HG03025 (cell line): ENCODE measurements around the gene HDAC6.
"Not testable (repeated sequence)": the region's sequence is repeated elsewhere in the genome, so short reads cannot be mapped to it uniquely, and the experiment has no call there.

ENCODE experiments used
- ATAC-seq: cut with Tn5 transposase; IDR thresholded peaks from one replicate; pipeline ENCODE4 v1.9.1; 2021; ENCODE audit warnings: mild to moderate bottlenecking, moderate library complexity; ENCODE audit not compliant: unreplicated experiment, low FRiP score

HDAC6 gene

DNA sequence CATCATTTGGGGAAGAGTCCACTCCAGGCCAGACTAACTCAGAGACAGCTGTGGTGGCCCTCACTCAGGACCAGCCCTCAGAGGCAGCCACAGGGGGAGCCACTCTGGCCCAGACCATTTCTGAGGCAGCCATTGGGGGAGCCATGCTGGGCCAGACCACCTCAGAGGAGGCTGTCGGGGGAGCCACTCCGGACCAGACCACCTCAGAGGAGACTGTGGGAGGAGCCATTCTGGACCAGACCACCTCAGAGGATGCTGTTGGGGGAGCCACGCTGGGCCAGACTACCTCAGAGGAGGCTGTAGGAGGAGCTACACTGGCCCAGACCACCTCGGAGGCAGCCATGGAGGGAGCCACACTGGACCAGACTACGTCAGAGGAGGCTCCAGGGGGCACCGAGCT, 21.2 kb downstream of the HDAC6 start:
- ATAC-seq: no peak

- no peak for ATAC-seq
Measured at GRCh38 chrX:48824066-48824465, 22.2 kb downstream of the HDAC6 start.

- no peak for ATAC-seq
Measured at GRCh38 chrX:48826135-48826875, 24.4 kb downstream of the HDAC6 start, which contains the start of gene ERAS. ERAS (plus strand) TSS chrX:48826513; CDS start chrX:48829124, 2,611 bp downstream.

DNA sequence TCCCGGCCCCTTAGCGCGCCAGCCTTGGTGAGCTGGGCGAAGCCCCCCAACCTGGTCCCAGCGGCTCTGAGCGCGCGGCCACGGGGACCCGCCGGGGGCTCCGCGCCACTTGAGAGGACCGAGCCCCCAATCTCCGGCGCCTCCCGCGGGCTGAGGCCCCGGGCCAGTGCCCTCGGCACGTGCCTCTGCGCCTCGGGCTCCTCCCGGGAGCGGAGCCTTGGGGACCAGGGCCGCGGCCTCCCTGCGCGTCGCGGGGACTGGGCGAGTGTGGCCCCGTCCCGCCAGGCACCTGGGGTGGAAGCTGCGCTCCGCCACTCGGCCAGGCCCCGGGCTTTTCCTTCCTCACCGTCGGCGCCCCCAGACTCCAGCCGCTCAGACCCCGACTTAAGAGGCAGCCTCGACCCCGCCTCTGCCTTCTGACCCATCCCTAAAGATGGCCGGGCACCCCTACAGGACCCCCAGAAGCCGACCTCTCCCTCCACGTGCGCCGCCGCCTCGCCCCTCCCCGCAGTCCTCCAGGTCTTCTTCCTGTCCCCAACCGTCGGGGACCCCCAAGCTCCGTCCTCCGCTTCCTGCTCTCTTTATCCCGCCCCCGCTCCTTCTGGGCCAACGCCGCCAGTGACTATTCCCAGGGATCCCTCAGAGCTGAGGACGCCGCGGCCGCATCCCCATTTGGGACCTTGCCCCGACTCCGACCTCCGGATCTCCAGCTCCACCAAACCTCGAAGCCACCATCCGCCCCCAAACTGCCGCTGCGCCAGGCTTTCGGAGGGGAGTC, 25.2 kb downstream of the HDAC6 start:
- no peak for ATAC-seq

GRCh38 chrX:48827654-48827968, 25.7 kb downstream of the HDAC6 start:
- ATAC-seq: no peak

DNA sequence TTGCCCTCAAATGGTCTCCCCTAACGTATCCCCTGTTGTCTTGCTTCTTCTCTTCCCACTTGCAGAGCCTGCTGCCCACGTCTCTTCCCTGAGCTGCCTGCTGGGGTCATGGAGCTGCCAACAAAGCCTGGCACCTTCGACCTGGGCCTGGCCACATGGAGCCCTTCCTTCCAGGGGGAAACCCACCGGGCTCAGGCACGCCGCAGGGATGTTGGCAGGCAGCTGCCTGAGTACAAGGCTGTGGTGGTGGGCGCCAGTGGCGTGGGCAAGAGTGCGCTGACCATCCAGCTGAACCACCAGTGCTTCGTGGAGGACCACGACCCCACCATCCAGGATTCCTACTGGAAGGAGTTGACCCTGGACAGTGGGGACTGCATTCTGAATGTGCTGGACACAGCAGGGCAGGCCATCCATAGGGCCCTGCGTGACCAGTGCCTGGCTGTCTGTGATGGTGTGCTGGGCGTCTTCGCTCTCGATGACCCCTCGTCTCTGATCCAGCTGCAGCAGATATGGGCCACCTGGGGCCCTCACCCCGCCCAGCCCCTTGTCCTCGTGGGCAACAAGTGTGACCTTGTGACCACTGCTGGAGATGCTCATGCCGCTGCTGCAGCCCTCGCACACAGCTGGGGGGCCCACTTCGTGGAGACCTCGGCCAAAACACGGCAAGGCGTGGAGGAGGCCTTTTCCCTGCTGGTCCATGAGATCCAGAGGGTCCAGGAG, 27.3 kb downstream of the HDAC6 start:
- no peak for ATAC-seq

GRCh38 chrX:48831136-48831908, 29.5 kb downstream of the HDAC6 start:
- ATAC-seq: no peak

DNA sequence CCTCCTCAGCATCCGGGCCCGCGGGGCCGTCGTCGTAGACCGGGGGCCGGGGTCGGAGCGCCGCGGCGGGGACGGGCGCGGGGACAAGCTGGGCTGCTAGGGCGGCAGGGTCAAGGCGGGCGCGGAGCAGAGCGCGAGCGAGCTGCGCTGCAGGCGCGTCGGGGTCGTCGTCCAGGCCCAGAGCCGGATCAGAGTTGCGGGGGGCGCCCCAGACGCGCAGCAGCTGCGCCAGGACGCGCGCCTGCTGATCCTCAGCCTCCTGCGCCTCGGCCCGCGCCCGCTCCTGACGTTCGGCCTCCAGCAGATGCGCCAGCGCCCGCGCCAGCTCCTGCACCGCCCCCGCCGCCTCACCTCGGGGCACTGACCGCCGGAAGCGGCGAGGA, 30.0 kb downstream of the HDAC6 start:
- no peak for ATAC-seq

GRCh38 chrX:48833542-48834138, 31.8 kb downstream of the HDAC6 start:
- no peak for ATAC-seq

DNA sequence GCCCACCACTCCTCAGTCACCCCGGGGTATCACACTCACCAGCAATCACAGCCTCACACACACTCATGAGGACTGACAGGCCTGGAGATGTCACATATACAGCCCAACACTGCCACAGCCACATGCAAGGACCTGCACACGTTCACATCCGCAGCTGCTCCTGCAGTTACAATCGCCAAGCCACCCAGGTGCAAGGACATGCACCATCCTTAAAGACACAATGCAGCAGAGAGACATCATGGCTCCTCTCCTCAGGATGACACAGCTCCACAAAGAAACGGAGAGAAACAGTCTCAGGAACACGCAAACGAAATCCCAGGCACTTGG, 32.5 kb downstream of the HDAC6 start:
- no peak for ATAC-seq

- no peak for ATAC-seq
Measured at GRCh38 chrX:48835524-48836329, 33.9 kb downstream of the HDAC6 start, which contains the start of gene PCSK1N. PCSK1N (minus strand) TSS chrX:48835610; CDS start chrX:48835532, 78 bp downstream.

GRCh38 chrX:48839686-48840085, 37.8 kb downstream of the HDAC6 start:
- no peak for ATAC-seq

GRCh38 chrX:48848847-48849246, 47.0 kb downstream of the HDAC6 start:
- ATAC-seq: no peak

DNA sequence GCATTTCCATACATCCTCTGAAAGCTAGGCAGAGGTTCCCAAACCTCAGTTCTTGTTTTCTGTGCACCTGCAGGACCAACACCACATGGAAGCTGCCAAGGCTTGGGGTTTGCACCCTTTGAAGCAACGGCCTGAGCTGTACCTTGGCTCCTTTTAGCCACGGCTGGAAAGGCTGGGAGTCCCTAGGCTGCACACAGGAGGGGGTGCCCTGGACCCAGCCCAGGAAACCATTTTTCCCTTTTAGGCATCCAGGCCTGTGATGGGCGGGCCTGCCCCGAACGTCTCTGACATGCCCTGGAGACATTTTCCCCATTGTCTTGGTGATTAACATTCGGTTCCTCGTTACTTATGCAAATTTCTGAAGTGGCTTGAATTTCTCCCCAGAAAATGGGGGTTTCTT, 51.0 kb downstream of the HDAC6 start:
- no peak for ATAC-seq

GRCh38 chrX:48853494-48853893, 51.6 kb downstream of the HDAC6 start:
- not testable (repeated sequence) for ATAC-seq

DNA sequence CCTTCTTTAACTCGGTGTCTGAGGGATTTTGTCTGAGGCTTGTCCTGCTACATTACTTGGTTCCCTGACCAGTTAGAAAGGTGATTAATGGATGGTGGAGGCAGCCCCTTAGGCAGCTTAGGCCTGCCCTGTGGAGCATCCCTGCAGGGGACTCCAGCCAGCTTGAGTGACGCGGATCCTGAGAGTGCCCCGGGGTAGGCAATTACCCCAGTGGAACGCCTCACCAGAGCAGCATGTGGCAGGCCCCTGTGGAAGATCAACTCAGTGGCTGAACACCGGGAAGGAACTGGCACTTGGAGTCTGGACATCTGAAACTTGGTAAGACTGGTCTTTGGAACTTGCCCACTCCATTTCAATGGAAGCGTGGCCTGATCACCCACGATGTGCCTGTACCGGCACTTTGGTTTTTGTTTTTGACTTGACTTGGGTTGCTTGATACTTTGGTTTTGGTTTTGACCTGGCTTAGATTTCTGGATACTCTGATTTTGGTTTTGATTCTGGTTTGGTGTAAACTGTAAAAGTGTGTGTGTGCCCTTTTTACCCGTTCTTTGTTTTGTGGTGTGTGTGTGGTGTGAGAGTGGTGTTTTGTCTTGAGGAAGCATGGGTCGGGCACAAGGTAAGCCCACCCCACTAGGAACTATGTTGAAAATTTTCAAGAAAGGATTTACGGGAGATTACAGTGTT, 52.4 kb downstream of the HDAC6 start:
- not testable (repeated sequence) for ATAC-seq

GRCh38 chrX:48854898-48855297, 53.0 kb downstream of the HDAC6 start:
- ATAC-seq: no peak

DNA sequence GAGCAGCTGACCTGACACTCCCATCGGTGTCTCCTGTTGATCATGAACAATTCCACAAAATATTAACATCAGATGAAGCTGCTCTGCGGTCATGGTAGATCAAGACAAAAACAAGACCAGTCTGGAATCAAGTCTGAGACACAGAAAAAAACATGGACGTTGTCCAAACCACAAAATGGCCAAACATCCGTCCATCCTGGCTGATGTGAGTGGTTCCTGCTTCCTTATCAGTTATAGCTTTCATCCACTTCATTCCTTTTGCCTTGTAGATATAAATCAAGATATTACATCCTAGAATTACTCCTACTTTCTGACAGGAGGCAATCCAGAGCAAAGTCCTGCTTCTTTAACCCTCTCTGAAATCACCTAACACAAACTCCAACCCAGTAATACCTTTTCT, 62.3 kb downstream of the HDAC6 start:
- no peak for ATAC-seq

DNA sequence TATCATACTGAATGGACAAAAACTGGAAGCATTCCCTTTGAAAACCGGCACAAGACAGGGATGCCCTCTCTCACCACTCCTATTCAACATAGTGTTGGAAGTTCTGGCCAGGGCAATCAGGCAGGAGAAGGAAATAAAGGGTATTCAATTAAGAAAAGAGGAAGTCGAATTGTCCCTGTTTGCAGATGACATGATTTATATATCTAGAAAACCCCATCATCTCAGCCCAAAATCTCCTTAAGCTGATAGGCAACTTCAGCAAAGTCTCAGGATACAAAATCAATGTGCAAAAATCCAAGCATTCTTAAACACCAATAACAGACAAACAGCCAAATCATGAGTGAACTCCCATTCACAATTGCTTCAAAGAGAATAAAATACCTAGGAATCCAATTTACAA, 70.2 kb downstream of the HDAC6 start:
- not testable (repeated sequence) for ATAC-seq
